ENCODE measurements around the gene RNF166. TPM values are rescaled to one million over a fixed set of nuclear protein-coding genes. Genes with fewer than 3 reads are reported as not detected.

RNF166 gene
- total RNA-seq, 1 experiment from 2014 or later, result 36.3 TPM

DNA sequence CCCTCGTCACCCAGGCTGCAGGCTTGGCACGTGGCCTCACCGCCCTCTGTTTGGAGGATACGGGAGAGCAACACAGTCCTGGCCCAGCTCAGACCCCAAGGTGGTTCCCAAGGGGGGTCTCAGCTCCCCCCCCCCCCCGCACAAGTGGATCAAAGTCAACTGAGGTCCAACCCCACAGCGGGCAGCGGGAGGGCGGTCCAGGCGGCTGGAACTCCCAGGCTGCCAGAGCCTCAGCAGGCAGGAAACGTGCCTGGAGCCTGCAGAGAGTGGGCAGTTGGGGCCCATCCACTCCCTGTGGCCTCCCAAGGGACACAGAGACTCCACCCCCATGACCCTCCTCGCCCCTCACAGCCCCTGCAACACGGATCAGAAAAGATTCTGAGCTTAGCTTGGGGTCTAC lies 42.2 kb upstream of the RNF166 start:
- no peak for DNase-seq (ENCODE audit: low spot score)
- H3K4me1 ChIP-seq (ENCODE audit: insufficient read depth, low read length, poor library complexity, severe bottlenecking), result peaks cover 11% of the 10 kb centered on the region
- no peak overlapping the region for H3K27ac ChIP-seq (ENCODE audit: low read depth, low read length, poor library complexity, severe bottlenecking)
- intact Hi-C loops (cut with micrococcal nuclease; ENCODE audit: unreplicated experiment), result no loop called here
- POLR2A ChIA-PET (ENCODE audit: low non-redundant PET), result no interaction called here
- H3K36me3 ChIP-seq (ENCODE audit: insufficient read depth, low read length, poor library complexity, severe bottlenecking), result no peaks in the 10 kb centered on the region
- no peak overlapping the region for H3K4me3 ChIP-seq (ENCODE audit: low read depth, low read length, poor library complexity, severe bottlenecking)
- CTCF ChIA-PET, result no interaction called here
- no peaks in the 10 kb centered on the region for H3K9me3 ChIP-seq (ENCODE audit: low read depth, low read length, poor library complexity, severe bottlenecking)
- no TSS peak for BruUV-seq (replicated peaks)
- no peak for TF ChIP-seq EZH2 (IDR thresholded peaks at IDR 0.05; ENCODE audit: borderline replicate concordance, low read depth, low read length, poor library complexity, severe bottlenecking)
- TF ChIP-seq, protein P1, sequence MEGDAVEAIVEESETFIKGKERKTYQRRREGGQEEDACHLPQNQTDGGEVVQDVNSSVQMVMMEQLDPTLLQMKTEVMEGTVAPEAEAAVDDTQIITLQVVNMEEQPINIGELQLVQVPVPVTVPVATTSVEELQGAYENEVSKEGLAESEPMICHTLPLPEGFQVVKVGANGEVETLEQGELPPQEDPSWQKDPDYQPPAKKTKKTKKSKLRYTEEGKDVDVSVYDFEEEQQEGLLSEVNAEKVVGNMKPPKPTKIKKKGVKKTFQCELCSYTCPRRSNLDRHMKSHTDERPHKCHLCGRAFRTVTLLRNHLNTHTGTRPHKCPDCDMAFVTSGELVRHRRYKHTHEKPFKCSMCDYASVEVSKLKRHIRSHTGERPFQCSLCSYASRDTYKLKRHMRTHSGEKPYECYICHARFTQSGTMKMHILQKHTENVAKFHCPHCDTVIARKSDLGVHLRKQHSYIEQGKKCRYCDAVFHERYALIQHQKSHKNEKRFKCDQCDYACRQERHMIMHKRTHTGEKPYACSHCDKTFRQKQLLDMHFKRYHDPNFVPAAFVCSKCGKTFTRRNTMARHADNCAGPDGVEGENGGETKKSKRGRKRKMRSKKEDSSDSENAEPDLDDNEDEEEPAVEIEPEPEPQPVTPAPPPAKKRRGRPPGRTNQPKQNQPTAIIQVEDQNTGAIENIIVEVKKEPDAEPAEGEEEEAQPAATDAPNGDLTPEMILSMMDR (conservative IDR thresholded peaks at IDR 0.05; ENCODE audit: low read depth, low read length), result no peak
- no peaks in the 10 kb centered on the region for H3K27me3 ChIP-seq (replicated peaks; ENCODE audit: insufficient read depth, low read depth, low read length, poor library complexity)

DNA sequence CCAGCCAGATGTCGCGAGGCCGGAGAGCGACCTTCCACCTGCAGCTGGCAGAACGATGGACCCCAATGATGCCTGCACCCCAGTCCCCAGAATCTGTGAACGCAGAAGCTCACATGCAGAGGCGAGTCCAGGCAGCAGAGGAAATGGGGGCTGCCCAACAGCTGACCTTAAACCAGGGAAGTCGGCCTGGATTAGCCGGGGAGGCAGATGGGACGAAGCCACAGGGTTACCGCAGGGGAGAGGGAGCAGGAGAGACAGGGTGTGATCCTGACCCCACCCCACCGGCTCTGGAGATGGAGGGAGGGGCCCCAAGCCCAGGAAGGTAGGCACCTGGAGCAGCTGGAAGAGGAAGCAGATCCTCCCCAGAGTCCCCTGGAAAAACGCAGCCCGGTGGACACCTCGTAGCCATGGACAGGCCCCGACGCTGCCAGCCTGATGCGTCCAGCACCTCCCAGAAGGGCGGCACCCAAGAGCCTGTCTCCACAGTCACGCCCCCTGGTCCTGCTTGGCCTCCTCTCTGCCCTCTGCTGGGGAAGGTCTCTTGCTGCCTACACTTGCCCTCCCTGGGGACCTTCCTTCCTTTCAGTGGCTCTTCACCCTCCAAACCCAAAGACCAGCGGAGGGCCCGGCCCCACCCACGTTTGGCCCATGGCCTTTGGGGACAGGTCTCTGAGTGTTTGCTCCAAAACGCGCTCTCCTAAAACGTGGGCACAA lies 41.5 kb upstream of the RNF166 start:
- DNase-seq (ENCODE audit: low spot score), result peak; percentile 41
- H3K4me1 ChIP-seq (ENCODE audit: insufficient read depth, low read length, poor library complexity, severe bottlenecking), result peaks cover 11% of the 10 kb centered on the region

DNA sequence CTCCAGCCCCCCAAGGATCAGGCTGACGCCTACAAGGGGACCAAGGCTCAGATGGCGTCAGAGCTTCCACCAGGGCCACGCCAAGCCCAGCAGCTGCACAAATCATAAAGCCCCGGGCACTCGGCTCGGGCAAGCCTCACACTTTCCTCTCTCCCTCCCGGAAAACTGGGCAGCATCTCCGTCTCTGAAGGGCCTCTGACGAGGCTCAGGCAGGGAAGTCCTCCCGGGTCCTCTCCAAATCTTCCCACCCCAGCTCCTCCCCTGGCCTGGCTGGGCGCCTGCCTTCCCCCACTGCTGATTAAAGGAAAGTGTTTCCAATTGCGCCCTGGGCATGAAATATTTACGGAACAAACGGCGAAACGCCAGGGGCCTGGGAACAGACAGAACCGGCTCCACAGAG lies 40.3 kb upstream of the RNF166 start:
- Histone ChIP-seq H3K4me3 (ENCODE audit: low read depth, low read length, poor library complexity, severe bottlenecking) (no peak overlapping the region), H3K27me3 (replicated peaks; ENCODE audit: insufficient read depth, low read depth, low read length, poor library complexity) (no peaks in the 10 kb centered on the region), H3K4me1 (ENCODE audit: insufficient read depth, low read length, poor library complexity, severe bottlenecking) (peaks cover 11% of the 10 kb centered on the region), H3K36me3 (ENCODE audit: insufficient read depth, low read length, poor library complexity, severe bottlenecking) (peaks cover 4% of the 10 kb centered on the region), H3K27ac (ENCODE audit: low read depth, low read length, poor library complexity, severe bottlenecking) (peak overlapping the region; percentile 50), H3K9me3 (ENCODE audit: low read depth, low read length, poor library complexity, severe bottlenecking) (no peaks in the 10 kb centered on the region)
- BruUV-seq (replicated peaks), result no TSS peak
- DNase-seq (ENCODE audit: low spot score), result peak; percentile 37
- ChIA-PET CTCF (interaction anchor here (0.6 to 1.9 kb wide), 2 partner anchors 9 to 67 kb away, joined by 4 to 13 read pairs; no protein-coding TSS in a partner anchor), POLR2A (ENCODE audit: low non-redundant PET) (no interaction called here)
- intact Hi-C loops (cut with micrococcal nuclease; ENCODE audit: unreplicated experiment), result no loop called here
- no peak for TF ChIP-seq EZH2 (IDR thresholded peaks at IDR 0.05; ENCODE audit: borderline replicate concordance, low read depth, low read length, poor library complexity, severe bottlenecking)
- TF ChIP-seq, protein P1 (conservative IDR thresholded peaks at IDR 0.05; ENCODE audit: low read depth, low read length), result no peak

More for the DNA sequence above, 41.5 kb upstream of the RNF166 start:
- Histone ChIP-seq H3K36me3 (ENCODE audit: insufficient read depth, low read length, poor library complexity, severe bottlenecking) (no peaks in the 10 kb centered on the region), H3K27ac (ENCODE audit: low read depth, low read length, poor library complexity, severe bottlenecking) (no peak overlapping the region), H3K27me3 (replicated peaks; ENCODE audit: insufficient read depth, low read depth, low read length, poor library complexity) (no peaks in the 10 kb centered on the region), H3K4me3 (ENCODE audit: low read depth, low read length, poor library complexity, severe bottlenecking) (no peak overlapping the region), H3K9me3 (ENCODE audit: low read depth, low read length, poor library complexity, severe bottlenecking) (no peaks in the 10 kb centered on the region)
- BruUV-seq (replicated peaks), result no TSS peak
- no peak for TF ChIP-seq EZH2 (IDR thresholded peaks at IDR 0.05; ENCODE audit: borderline replicate concordance, low read depth, low read length, poor library complexity, severe bottlenecking)
- TF ChIP-seq, protein P1 (conservative IDR thresholded peaks at IDR 0.05; ENCODE audit: low read depth, low read length), result no peak
- intact Hi-C loops (cut with micrococcal nuclease; ENCODE audit: unreplicated experiment), result no loop called here
- POLR2A ChIA-PET (ENCODE audit: low non-redundant PET), result no interaction called here
- CTCF ChIA-PET, result no interaction called here
